Astrocyte (in vitro differentiated cells and primary cell): ENCODE measurements around the gene CHMP2A. TPM values are rescaled to one million over a fixed set of nuclear protein-coding genes. Genes with fewer than 3 reads are reported as not detected.

Experiments used
- DNase-seq: peaks from one replicate; pipeline ENCODE4 v3.0.0-alpha.2; 2010; ENCODE audit warnings: low read depth
- FAIRE-seq: peaks from 2 replicates; lab custom pipeline; 2011; peaks lifted over from hg19 to GRCh38; lab: Jason Lieb, UNC
- H2AFZ ChIP-seq: 2 replicates; pipeline ENCODE4 v1.6.0; 2012; ENCODE audit warnings: low read depth, low read length, inconsistent platforms
- H3K27ac ChIP-seq: 2 replicates; pipeline ENCODE4 v1.5.1; 2011; ENCODE audit warnings: low read depth, low read length, inconsistent platforms
- H3K27me3 ChIP-seq: 2 replicates; pipeline ENCODE4 v1.6.0; 2011; ENCODE audit warnings: low read length, inconsistent platforms; ENCODE audit not compliant: insufficient read depth
- H3K36me3 ChIP-seq: 2 replicates; pipeline ENCODE4 v1.5.1; 2011; ENCODE audit warnings: low read length, inconsistent platforms; ENCODE audit not compliant: insufficient read depth
- H3K4me1 ChIP-seq: 2 replicates; pipeline ENCODE4 v1.5.1; 2011; ENCODE audit warnings: low read length, inconsistent platforms; ENCODE audit not compliant: insufficient read depth
- H3K4me2 ChIP-seq: 2 replicates; pipeline ENCODE4 v1.6.0; 2012; ENCODE audit warnings: low read length, inconsistent platforms
- H3K4me3 ChIP-seq: 2 replicates; pipeline ENCODE4 v1.5.1; 2011; ENCODE audit warnings: low read depth, mild to moderate bottlenecking, low read length, inconsistent platforms; ENCODE audit not compliant: insufficient read depth
- H3K79me2 ChIP-seq: 2 replicates; pipeline ENCODE4 v1.6.0; 2012; ENCODE audit warnings: mild to moderate bottlenecking, low read length, inconsistent platforms; ENCODE audit not compliant: insufficient read depth
- H3K9ac ChIP-seq: 2 replicates; pipeline ENCODE4 v1.6.0; 2012; ENCODE audit warnings: mild to moderate bottlenecking, low read length, inconsistent platforms
- H3K9me3 ChIP-seq: 2 replicates; pipeline ENCODE4 v1.5.1; 2012; ENCODE audit warnings: low read depth, mild to moderate bottlenecking, low read length, inconsistent platforms; ENCODE audit not compliant: insufficient read depth
- H4K20me1 ChIP-seq: 2 replicates; pipeline ENCODE4 v1.6.0; 2012; ENCODE audit warnings: low read length, inconsistent platforms; ENCODE audit not compliant: insufficient read depth
- H3K27ac Mint-ChIP-seq: one replicate; pipeline ENCODE4 v1.8.0; 2021; ENCODE audit warnings: mild to moderate bottlenecking, mixed read lengths; ENCODE audit not compliant: unreplicated experiment
- H3K27me3 Mint-ChIP-seq: one replicate; pipeline ENCODE4 v1.8.0; 2021; ENCODE audit warnings: low read depth, mixed read lengths; ENCODE audit not compliant: unreplicated experiment
- H3K36me3 Mint-ChIP-seq: one replicate; pipeline ENCODE4 v1.8.0; 2021; ENCODE audit warnings: low read depth, mixed read lengths; ENCODE audit not compliant: unreplicated experiment
- H3K4me1 Mint-ChIP-seq: one replicate; pipeline ENCODE4 v1.8.0; 2021; ENCODE audit warnings: low read depth, mixed read lengths; ENCODE audit not compliant: unreplicated experiment
- H3K4me3 Mint-ChIP-seq: one replicate; pipeline ENCODE4 v1.8.0; 2021; ENCODE audit warnings: mild to moderate bottlenecking, moderate library complexity, mixed read lengths; ENCODE audit not compliant: unreplicated experiment
- H3K9me3 Mint-ChIP-seq: one replicate; pipeline ENCODE4 v1.8.0; 2021; ENCODE audit warnings: mild to moderate bottlenecking, mixed read lengths; ENCODE audit not compliant: unreplicated experiment
- EZH2 ChIP-seq: IDR thresholded peaks from 2 replicates; pipeline ENCODE4 v1.6.1; 2012; ENCODE audit warnings: mild to moderate bottlenecking, low read length, inconsistent platforms; ENCODE audit not compliant: insufficient read depth
- total RNA-seq: library from RNA; stranded (reverse); gene quantifications from 2 replicates; pipeline ENCODE4 v1.2.1, GENCODE V29; 2021
- TF ChIP-seq, protein P1 (sequence below): IDR thresholded peaks from 2 replicates; pipeline ENCODE4 v1.5.1; 2011; ENCODE audit warnings: low read depth, mild to moderate bottlenecking, inconsistent platforms, low read length, moderate library complexity; ENCODE audit not compliant: insufficient read depth

Gene CHMP2A
- total RNA-seq, 1 donor from 2014 or later = 71.3 TPM

DNA sequence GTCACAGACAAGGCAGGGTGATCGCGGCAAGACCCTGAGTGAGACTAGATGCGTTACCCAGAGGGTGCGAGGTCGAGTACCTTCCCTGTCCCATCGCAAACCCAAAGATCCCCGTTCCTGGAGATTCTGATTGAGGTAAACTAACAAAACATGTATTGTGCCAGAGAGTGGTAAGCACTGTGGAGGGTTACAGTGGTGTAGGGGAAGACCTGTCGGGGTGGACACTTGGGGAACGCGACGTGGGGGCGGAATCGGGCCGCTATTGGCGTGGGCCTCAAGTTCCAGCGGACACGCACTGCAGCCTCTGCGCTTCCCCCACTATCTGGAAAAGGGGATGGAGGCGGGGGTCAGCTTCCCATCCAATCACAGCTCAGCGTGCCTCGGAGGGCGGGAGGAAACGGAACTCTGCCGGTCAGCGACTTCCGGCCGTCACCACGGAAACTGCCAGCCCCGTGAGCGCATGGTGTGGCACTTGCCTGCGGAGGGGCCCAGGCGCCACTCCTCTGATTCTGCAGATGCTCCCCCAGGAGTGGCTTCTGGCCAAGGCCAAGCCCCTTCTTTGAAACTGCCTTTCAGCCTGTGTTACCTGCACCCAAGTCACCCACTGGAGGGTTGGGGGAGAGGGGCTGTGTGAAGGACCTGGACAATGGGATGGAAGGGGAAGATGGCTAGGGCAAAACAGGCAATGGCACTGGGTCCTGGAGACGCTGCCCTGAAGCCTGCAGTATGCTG is 4.5 kb upstream of the CHMP2A start:
- FAIRE-seq = peak; percentile 87
- Histone ChIP-seq H3K27me3 (peaks cover 10% of the 10 kb centered on the region), H3K27ac (peak overlapping the region; percentile 97), H4K20me1 (peaks cover 22% of the 10 kb centered on the region), H3K36me3 (peaks cover 5% of the 10 kb centered on the region), H3K4me3 (peak overlapping the region; percentile 85), H3K9ac (peak overlapping the region; percentile 97), H2AFZ (peak overlapping the region; percentile 84), H3K4me2 (peak overlapping the region; percentile 98), H3K79me2 (peaks cover 26% of the 10 kb centered on the region), H3K4me1 (peaks cover 40% of the 10 kb centered on the region), H3K9me3 (no peaks in the 10 kb centered on the region)
- Mint-ChIP-seq H3K4me1 (peaks cover 22% of the 10 kb centered on the region), H3K36me3 (peaks cover 11% of the 10 kb centered on the region), H3K27ac (peak overlapping the region; percentile 97), H3K27me3 (no peaks in the 10 kb centered on the region), H3K9me3 (peaks cover 2% of the 10 kb centered on the region), H3K4me3 (peak overlapping the region; percentile 93)
- TF ChIP-seq EZH2 = no peak
- TF ChIP-seq, protein P1, sequence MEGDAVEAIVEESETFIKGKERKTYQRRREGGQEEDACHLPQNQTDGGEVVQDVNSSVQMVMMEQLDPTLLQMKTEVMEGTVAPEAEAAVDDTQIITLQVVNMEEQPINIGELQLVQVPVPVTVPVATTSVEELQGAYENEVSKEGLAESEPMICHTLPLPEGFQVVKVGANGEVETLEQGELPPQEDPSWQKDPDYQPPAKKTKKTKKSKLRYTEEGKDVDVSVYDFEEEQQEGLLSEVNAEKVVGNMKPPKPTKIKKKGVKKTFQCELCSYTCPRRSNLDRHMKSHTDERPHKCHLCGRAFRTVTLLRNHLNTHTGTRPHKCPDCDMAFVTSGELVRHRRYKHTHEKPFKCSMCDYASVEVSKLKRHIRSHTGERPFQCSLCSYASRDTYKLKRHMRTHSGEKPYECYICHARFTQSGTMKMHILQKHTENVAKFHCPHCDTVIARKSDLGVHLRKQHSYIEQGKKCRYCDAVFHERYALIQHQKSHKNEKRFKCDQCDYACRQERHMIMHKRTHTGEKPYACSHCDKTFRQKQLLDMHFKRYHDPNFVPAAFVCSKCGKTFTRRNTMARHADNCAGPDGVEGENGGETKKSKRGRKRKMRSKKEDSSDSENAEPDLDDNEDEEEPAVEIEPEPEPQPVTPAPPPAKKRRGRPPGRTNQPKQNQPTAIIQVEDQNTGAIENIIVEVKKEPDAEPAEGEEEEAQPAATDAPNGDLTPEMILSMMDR = no peak
- peak; percentile 86 for DNase-seq

DNA sequence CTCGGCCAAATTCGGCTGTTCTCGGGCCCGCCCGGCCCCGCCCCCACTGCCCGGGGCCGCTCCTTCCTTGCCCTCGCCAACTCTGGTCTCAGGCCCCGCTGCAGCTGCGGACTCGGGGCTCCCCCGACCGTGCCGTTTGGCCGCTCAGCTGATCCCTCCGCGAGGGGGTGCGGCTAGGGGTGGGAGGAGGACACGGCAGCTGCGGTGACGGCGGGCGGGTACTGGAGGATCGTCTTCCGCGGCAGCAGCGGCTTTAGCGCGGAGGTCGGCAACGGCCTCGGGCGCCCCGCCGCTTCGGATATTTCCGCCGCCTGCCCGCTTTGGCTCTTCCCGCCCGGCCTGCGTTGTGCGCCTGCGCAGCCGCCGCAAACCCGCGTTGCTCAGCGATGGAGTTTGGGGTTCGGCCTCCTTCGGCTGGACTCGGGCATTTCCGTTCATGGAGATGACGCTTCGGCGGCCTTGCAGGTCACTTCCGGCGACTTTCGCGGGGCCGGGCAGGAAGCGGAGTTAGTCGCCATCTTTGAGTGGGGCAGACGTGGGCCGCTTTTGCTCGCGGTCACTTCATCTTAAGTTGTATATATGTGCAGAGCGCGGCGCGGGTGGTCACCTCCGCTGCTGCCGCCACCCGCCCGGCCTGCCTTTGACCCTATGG is 3.8 kb upstream of the CHMP2A start:
- TF ChIP-seq, protein P1 = no peak
- TF ChIP-seq EZH2 = no peak
- DNase-seq (peak; percentile 91), FAIRE-seq (no peak)
- Histone ChIP-seq H3K4me3 (peak overlapping the region; percentile 85), H3K27me3 (peaks cover 9% of the 10 kb centered on the region), H3K4me2 (peak overlapping the region; percentile 98), H3K27ac (peak overlapping the region; percentile 97), H3K36me3 (peaks cover 5% of the 10 kb centered on the region), H3K9me3 (no peaks in the 10 kb centered on the region), H4K20me1 (peaks cover 19% of the 10 kb centered on the region), H3K9ac (peak overlapping the region; percentile 97), H2AFZ (peak overlapping the region; percentile 92), H3K79me2 (peaks cover 31% of the 10 kb centered on the region), H3K4me1 (peaks cover 47% of the 10 kb centered on the region)
- Mint-ChIP-seq H3K4me1 (peaks cover 28% of the 10 kb centered on the region), H3K4me3 (peak overlapping the region; percentile 93), H3K9me3 (peaks cover 2% of the 10 kb centered on the region), H3K27me3 (no peaks in the 10 kb centered on the region), H3K36me3 (peaks cover 12% of the 10 kb centered on the region), H3K27ac (peak overlapping the region; percentile 97)
